ENCODE results near the gene PNMT.
"Not testable (repeated sequence)": the region's sequence is repeated elsewhere in the genome, so short reads cannot be mapped to it uniquely, and the experiment has no call there.

The PNMT gene

GRCh38 chr17:39701784-39702422, 33.6 kb downstream of the PNMT start:
- Histone ChIP-seq H3K4me3 (ENCODE audit: low read length) (peak overlapping the region; percentile 77), H3K27me3 (ENCODE audit: insufficient read depth, low read length) (no peaks in the 10 kb centered on the region), H3K36me3 (ENCODE audit: insufficient read depth, low read length) (peaks cover 11% of the 10 kb centered on the region), H3K4me1 (ENCODE audit: insufficient read depth, low read length) (peaks cover 28% of the 10 kb centered on the region), H3K9me3 (ENCODE audit: low read length) (no peaks in the 10 kb centered on the region), H2AFZ (ENCODE audit: low read depth, low read length) (no peak overlapping the region)

GRCh38 chr17:39702901-39703893, 34.9 kb downstream of the PNMT start:
- Histone ChIP-seq H3K4me3 (ENCODE audit: low read length) (no peak overlapping the region), H2AFZ (ENCODE audit: low read depth, low read length) (no peak overlapping the region), H3K4me1 (ENCODE audit: insufficient read depth, low read length) (peaks cover 28% of the 10 kb centered on the region), H3K9me3 (ENCODE audit: low read length) (no peaks in the 10 kb centered on the region), H3K27me3 (ENCODE audit: insufficient read depth, low read length) (no peaks in the 10 kb centered on the region), H3K36me3 (ENCODE audit: insufficient read depth, low read length) (peaks cover 22% of the 10 kb centered on the region)

- H3K9me3 ChIP-seq (ENCODE audit: low read length), result no peaks in the 10 kb centered on the region
- peaks cover 28% of the 10 kb centered on the region for H3K4me1 ChIP-seq (ENCODE audit: insufficient read depth, low read length)
- peaks cover 28% of the 10 kb centered on the region for H3K36me3 ChIP-seq (ENCODE audit: insufficient read depth, low read length)
- H3K27me3 ChIP-seq (ENCODE audit: insufficient read depth, low read length), result no peaks in the 10 kb centered on the region
- no peak overlapping the region for H3K4me3 ChIP-seq (ENCODE audit: low read length)
- H2AFZ ChIP-seq (ENCODE audit: low read depth, low read length), result no peak overlapping the region
These were observed 35.7 kb downstream of the PNMT start for GRCh38 chr17:39703913-39704312.

- Histone ChIP-seq H3K27me3 (ENCODE audit: insufficient read depth, low read length) (no peaks in the 10 kb centered on the region), H2AFZ (ENCODE audit: low read depth, low read length) (no peak overlapping the region)
These were observed 36.7 kb downstream of the PNMT start for GRCh38 chr17:39704821-39705551.

GRCh38 chr17:39705786-39706348, 37.6 kb downstream of the PNMT start:
- no peak overlapping the region for H2AFZ ChIP-seq (ENCODE audit: low read depth, low read length)
- H3K4me1 ChIP-seq (ENCODE audit: insufficient read depth, low read length), result peaks cover 18% of the 10 kb centered on the region
- H3K4me3 ChIP-seq (ENCODE audit: low read length), result no peak overlapping the region
- H3K27me3 ChIP-seq (ENCODE audit: insufficient read depth, low read length), result no peaks in the 10 kb centered on the region
- H3K36me3 ChIP-seq (ENCODE audit: insufficient read depth, low read length), result peaks cover 47% of the 10 kb centered on the region
- no peaks in the 10 kb centered on the region for H3K9me3 ChIP-seq (ENCODE audit: low read length)

More at GRCh38 chr17:39704821-39705551, 36.7 kb downstream of the PNMT start:
- H3K9me3 ChIP-seq (ENCODE audit: low read length), result no peaks in the 10 kb centered on the region
- H3K4me1 ChIP-seq (ENCODE audit: insufficient read depth, low read length), result peaks cover 21% of the 10 kb centered on the region
- H3K4me3 ChIP-seq (ENCODE audit: low read length), result no peak overlapping the region
- peaks cover 39% of the 10 kb centered on the region for H3K36me3 ChIP-seq (ENCODE audit: insufficient read depth, low read length)

- Histone ChIP-seq H3K9me3 (ENCODE audit: low read length) (no peaks in the 10 kb centered on the region), H2AFZ (ENCODE audit: low read depth, low read length) (no peak overlapping the region), H3K4me3 (ENCODE audit: low read length) (no peak overlapping the region), H3K27me3 (ENCODE audit: insufficient read depth, low read length) (no peaks in the 10 kb centered on the region), H3K4me1 (ENCODE audit: insufficient read depth, low read length) (peaks cover 13% of the 10 kb centered on the region), H3K36me3 (ENCODE audit: insufficient read depth, low read length) (peaks cover 48% of the 10 kb centered on the region)
These were observed 38.1 kb downstream of the PNMT start for GRCh38 chr17:39706383-39706782.

- H3K36me3 ChIP-seq (ENCODE audit: insufficient read depth, low read length), result peaks cover 54% of the 10 kb centered on the region
- H3K4me1 ChIP-seq (ENCODE audit: insufficient read depth, low read length), result peaks cover 8% of the 10 kb centered on the region
- no peak overlapping the region for H3K4me3 ChIP-seq (ENCODE audit: low read length)
- no peaks in the 10 kb centered on the region for H3K9me3 ChIP-seq (ENCODE audit: low read length)
- no peak overlapping the region for H2AFZ ChIP-seq (ENCODE audit: low read depth, low read length)
- H3K27me3 ChIP-seq (ENCODE audit: insufficient read depth, low read length), result no peaks in the 10 kb centered on the region
These were observed 38.7 kb downstream of the PNMT start for GRCh38 chr17:39706921-39707337.

GRCh38 chr17:39709319-39709997, 41.2 kb downstream of the PNMT start:
- peaks cover 62% of the 10 kb centered on the region for H3K36me3 ChIP-seq (ENCODE audit: insufficient read depth, low read length)
- H3K9me3 ChIP-seq (ENCODE audit: low read length), result no peaks in the 10 kb centered on the region
- H2AFZ ChIP-seq (ENCODE audit: low read depth, low read length), result no peak overlapping the region
- no peak overlapping the region for H3K4me3 ChIP-seq (ENCODE audit: low read length)
- H3K27me3 ChIP-seq (ENCODE audit: insufficient read depth, low read length), result no peaks in the 10 kb centered on the region
- H3K4me1 ChIP-seq (ENCODE audit: insufficient read depth, low read length), result no peaks in the 10 kb centered on the region

- Histone ChIP-seq H3K36me3 (ENCODE audit: insufficient read depth, low read length) (peaks cover 63% of the 10 kb centered on the region), H3K9me3 (ENCODE audit: low read length) (no peaks in the 10 kb centered on the region), H3K27me3 (ENCODE audit: insufficient read depth, low read length) (no peaks in the 10 kb centered on the region), H3K4me1 (ENCODE audit: insufficient read depth, low read length) (no peaks in the 10 kb centered on the region), H2AFZ (ENCODE audit: low read depth, low read length) (no peak overlapping the region), H3K4me3 (ENCODE audit: low read length) (no peak overlapping the region)
These were observed 42.0 kb downstream of the PNMT start for GRCh38 chr17:39709998-39710964.

- H3K36me3 ChIP-seq (ENCODE audit: insufficient read depth, low read length), result peaks cover 71% of the 10 kb centered on the region
- H3K27me3 ChIP-seq (ENCODE audit: insufficient read depth, low read length); H3K9me3 ChIP-seq (ENCODE audit: low read length); H2AFZ ChIP-seq (ENCODE audit: low read depth, low read length); H3K4me3 ChIP-seq (ENCODE audit: low read length); H3K4me1 ChIP-seq (ENCODE audit: insufficient read depth, low read length): not testable (repeated sequence)
These were observed 42.8 kb downstream of the PNMT start for GRCh38 chr17:39711071-39711470.

GRCh38 chr17:39711851-39712250, 43.6 kb downstream of the PNMT start:
- Histone ChIP-seq H3K27me3 (ENCODE audit: insufficient read depth, low read length) (no peaks in the 10 kb centered on the region), H3K4me1 (ENCODE audit: insufficient read depth, low read length) (no peaks in the 10 kb centered on the region), H3K4me3 (ENCODE audit: low read length) (no peak overlapping the region), H3K36me3 (ENCODE audit: insufficient read depth, low read length) (peaks cover 74% of the 10 kb centered on the region), H2AFZ (ENCODE audit: low read depth, low read length) (no peak overlapping the region), H3K9me3 (ENCODE audit: low read length) (no peaks in the 10 kb centered on the region)

All from neuron (in vitro differentiated cells).